HUES48 (cell line): ENCODE results near the gene RAET1L.
"Not testable (repeated sequence)": the region's sequence is repeated elsewhere in the genome, so short reads cannot be mapped to it uniquely, and the experiment has no call there.

Experiments
- H3K27ac ChIP-seq: one replicate; pipeline ENCODE4 v1.7.0; 2013; ENCODE audit warnings: low read depth, low read length, inconsistent platforms
- H3K27me3 ChIP-seq: 2 replicates; pipeline ENCODE4 v1.6.1; 2013; ENCODE audit warnings: mild to moderate bottlenecking, low read length; ENCODE audit not compliant: control insufficient read depth, insufficient read depth
- H3K36me3 ChIP-seq: 2 replicates; pipeline ENCODE4 v1.6.1; 2013; ENCODE audit warnings: low read length; ENCODE audit not compliant: control insufficient read depth, insufficient read depth
- H3K4me1 ChIP-seq: 2 replicates; pipeline ENCODE4 v1.6.1; 2013; ENCODE audit warnings: mild to moderate bottlenecking, low read length; ENCODE audit not compliant: control insufficient read depth, insufficient read depth
- H3K4me3 ChIP-seq: 2 replicates; pipeline ENCODE4 v1.5.1; 2013; ENCODE audit warnings: mild to moderate bottlenecking, low read depth, low read length
- H3K9ac ChIP-seq: 2 replicates; pipeline ENCODE4 v1.6.1; 2013; ENCODE audit warnings: mild to moderate bottlenecking, low read depth, low read length, moderate library complexity
- H3K9me3 ChIP-seq: 2 replicates; pipeline ENCODE4 v1.6.1; 2013; ENCODE audit warnings: low read length; ENCODE audit not compliant: control insufficient read depth, insufficient read depth

The RAET1L gene

GRCh38 chr6:150029276-150029675 lies 3.9 kb upstream of the RAET1L start:
- no peak overlapping the region for H3K4me3 ChIP-seq
- no peaks in the 10 kb centered on the region for H3K9me3 ChIP-seq
- H3K27ac ChIP-seq: no peak overlapping the region
- H3K27me3 ChIP-seq: peaks cover 74% of the 10 kb centered on the region
- H3K36me3 ChIP-seq: no peaks in the 10 kb centered on the region
- H3K9ac ChIP-seq: no peak overlapping the region
- no peaks in the 10 kb centered on the region for H3K4me1 ChIP-seq

DNA sequence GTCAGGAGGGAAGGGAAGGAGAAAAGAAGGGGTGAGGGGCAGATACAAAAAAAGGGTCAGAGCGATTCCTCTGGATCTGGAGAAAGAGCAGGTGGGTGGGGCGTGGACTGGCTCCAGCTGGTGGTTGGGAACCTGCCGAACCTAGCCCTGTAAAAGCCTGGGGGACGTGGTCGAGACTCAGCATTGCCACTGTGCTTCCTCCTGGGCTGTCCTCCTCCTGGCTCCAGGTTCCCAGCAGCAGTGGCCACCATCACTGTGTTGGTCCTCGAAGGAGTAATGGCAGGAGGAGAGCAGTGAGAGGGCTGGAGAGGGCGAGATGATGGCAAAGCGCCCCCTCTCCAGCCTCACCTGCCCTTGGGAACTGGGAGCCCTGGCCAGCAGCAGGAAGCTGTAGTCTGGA lies 3.5 kb upstream of the RAET1L start:
- Histone ChIP-seq H3K4me1 (no peaks in the 10 kb centered on the region), H3K9me3 (no peaks in the 10 kb centered on the region), H3K9ac (no peak overlapping the region), H3K36me3 (no peaks in the 10 kb centered on the region), H3K4me3 (no peak overlapping the region), H3K27me3 (peaks cover 74% of the 10 kb centered on the region), H3K27ac (no peak overlapping the region)

DNA sequence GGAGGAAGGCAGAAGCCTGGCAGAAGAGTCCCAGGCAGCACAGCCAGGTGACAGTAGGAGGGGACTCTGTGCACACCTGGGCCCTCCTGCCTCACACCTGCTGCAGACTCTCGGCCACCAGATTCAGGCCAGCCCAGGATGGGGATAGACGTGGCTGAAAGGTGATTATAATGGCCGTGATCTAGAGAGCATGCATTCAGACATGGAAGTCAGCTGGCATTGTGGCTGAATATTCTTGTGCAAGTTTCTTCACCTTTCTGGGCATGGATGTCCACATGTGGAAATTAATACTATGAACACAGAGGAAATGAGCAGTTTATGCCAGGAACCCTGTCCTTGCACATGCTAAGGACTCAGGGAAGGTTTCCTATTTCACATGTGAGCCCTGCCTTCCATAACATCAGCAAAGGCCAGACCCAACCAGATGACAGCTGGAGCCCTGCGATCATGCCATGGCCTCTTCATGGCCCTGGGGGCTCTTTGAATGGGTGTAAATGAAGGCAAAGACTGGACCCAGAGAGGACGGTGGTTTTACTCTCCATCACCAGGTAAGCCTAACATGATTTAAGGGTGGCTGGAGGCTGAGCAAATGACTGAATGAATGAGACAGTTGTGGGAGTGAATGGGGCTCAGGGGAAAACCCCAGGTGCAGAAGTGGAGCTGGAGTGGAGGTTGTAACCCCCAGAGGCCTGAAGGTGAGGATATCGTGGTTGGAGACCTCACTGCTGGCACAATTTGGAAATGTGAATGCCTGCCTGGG lies 2.7 kb upstream of the RAET1L start:
- no peak overlapping the region for H3K27ac ChIP-seq

GRCh38 chr6:150026976-150027805 lies 1.9 kb upstream of the RAET1L start:
- Histone ChIP-seq H3K27ac (no peak overlapping the region), H3K9ac (no peak overlapping the region), H3K4me1 (no peaks in the 10 kb centered on the region), H3K4me3 (no peak overlapping the region), H3K36me3 (no peaks in the 10 kb centered on the region), H3K9me3 (no peaks in the 10 kb centered on the region), H3K27me3 (peaks cover 63% of the 10 kb centered on the region)

More for the DNA sequence above, 2.7 kb upstream of the RAET1L start:
- Histone ChIP-seq H3K27me3 (peaks cover 68% of the 10 kb centered on the region), H3K9me3 (no peaks in the 10 kb centered on the region), H3K9ac (no peak overlapping the region), H3K4me1 (no peaks in the 10 kb centered on the region), H3K4me3 (no peak overlapping the region), H3K36me3 (no peaks in the 10 kb centered on the region)

- Histone ChIP-seq H3K9me3 (no peaks in the 10 kb centered on the region), H3K4me3 (no peak overlapping the region; the same call in 1 of the 2 replicates), H3K27me3 (peaks cover 51% of the 10 kb centered on the region), H3K9ac (no peak overlapping the region), H3K27ac (no peak overlapping the region), H3K36me3 (no peaks in the 10 kb centered on the region), H3K4me1 (no peaks in the 10 kb centered on the region)
Measured at GRCh38 chr6:150024646-150025155, 631 bp downstream of the RAET1L start.

GRCh38 chr6:150024021-150024420 lies 1.3 kb downstream of the RAET1L start:
- not testable (repeated sequence) for H3K4me3 ChIP-seq, H3K9ac ChIP-seq, H3K4me1 ChIP-seq, H3K27ac ChIP-seq, H3K36me3 ChIP-seq, H3K9me3 ChIP-seq
- H3K27me3 ChIP-seq: peaks cover 54% of the 10 kb centered on the region

GRCh38 chr6:150021870-150022269 lies 3.5 kb downstream of the RAET1L start:
- peaks cover 58% of the 10 kb centered on the region for H3K27me3 ChIP-seq
- not testable (repeated sequence) for H3K9me3 ChIP-seq, H3K4me1 ChIP-seq, H3K4me3 ChIP-seq, H3K27ac ChIP-seq, H3K36me3 ChIP-seq, H3K9ac ChIP-seq

DNA sequence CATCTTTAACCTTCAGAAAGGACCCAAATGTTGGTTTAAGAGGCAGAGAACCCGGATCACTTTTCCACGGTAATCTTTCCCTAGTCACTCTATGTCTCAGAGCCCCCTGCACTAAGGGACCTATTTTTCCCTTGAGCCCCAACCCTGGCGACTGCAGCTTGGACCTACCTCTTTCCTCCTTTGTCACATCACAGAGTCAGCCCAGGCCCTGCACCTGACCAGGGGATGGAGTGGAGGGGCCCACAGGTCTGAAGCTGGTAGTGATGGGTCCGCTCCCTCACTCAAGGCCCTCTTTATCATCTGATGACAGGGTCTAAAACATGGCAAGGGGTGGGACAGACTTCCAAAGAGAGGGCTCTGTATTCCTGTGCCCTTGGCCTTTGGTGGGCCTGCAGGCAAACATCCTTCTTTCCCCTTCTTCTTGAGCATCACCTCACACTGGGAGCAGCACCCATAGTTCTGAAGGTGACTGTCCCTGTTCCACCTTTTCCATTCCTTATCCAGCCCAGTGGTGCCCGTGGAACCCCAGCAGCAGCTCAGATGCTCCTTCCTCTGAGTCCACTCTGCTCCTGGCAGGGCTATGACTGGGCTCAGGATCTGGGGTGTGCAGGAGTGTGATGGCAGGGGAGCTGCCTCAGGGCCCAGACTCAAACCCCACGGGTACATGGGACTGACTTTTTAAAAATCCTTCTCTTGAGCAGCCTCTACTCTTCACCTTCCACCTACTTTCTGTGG lies 6.3 kb downstream of the RAET1L start:
- H3K4me1 ChIP-seq: no peaks in the 10 kb centered on the region
- H3K9ac ChIP-seq: no peak overlapping the region
- H3K27ac ChIP-seq: no peak overlapping the region
- no peaks in the 10 kb centered on the region for H3K36me3 ChIP-seq
- no peak overlapping the region for H3K4me3 ChIP-seq
- H3K27me3 ChIP-seq: peaks cover 56% of the 10 kb centered on the region
- peaks cover 2% of the 10 kb centered on the region; the same call in 1 of the 2 replicates for H3K9me3 ChIP-seq

GRCh38 chr6:150017186-150017521 lies 8.2 kb downstream of the RAET1L start:
- H3K27me3 ChIP-seq: peaks cover 70% of the 10 kb centered on the region
- not testable (repeated sequence) for H3K9ac ChIP-seq, H3K9me3 ChIP-seq, H3K4me1 ChIP-seq, H3K36me3 ChIP-seq, H3K4me3 ChIP-seq, H3K27ac ChIP-seq

- Histone ChIP-seq H3K9ac (no peak overlapping the region), H3K27me3 (peaks cover 76% of the 10 kb centered on the region), H3K27ac (no peak overlapping the region), H3K9me3 (peaks cover 2% of the 10 kb centered on the region; the same call in 1 of the 2 replicates), H3K36me3 (no peaks in the 10 kb centered on the region), H3K4me3 (no peak overlapping the region), H3K4me1 (no peaks in the 10 kb centered on the region)
Measured at GRCh38 chr6:150016324-150017185, 8.8 kb downstream of the RAET1L start.
